K562 (cell line): ENCODE measurements around the gene PTPRF. TPM values are rescaled to one million over a fixed set of nuclear protein-coding genes. Genes with fewer than 3 reads are reported as not detected.

Experiments used
- CBFA2T3 ChIP-seq: fragments of 450-650 bp; IDR thresholded peaks from 2 replicates; pipeline ENCODE4 v1.6.1; 2017
- FUS ChIP-seq: fragments of 200-400 bp; formaldehyde crosslinking; optimal IDR thresholded peaks from 2 replicates; pipeline ENCODE3; 2017; ENCODE audit warnings: low read depth, low read length
- XRCC5 ChIP-seq: fragments of 200-400 bp; formaldehyde crosslinking; IDR thresholded peaks from 2 replicates; pipeline ENCODE4 v1.6.1; 2017; ENCODE audit warnings: low read depth, mild to moderate bottlenecking, low read length
- ZNF224 ChIP-seq: sonication (generic); formaldehyde crosslinking; IDR thresholded peaks from 2 replicates; pipeline ENCODE4 v1.8.0; 2022; ENCODE audit warnings: mild to moderate bottlenecking, missing genetic modification reagents
- polyA plus RNA-seq, 8 experiments: library from polyadenylated mRNA; depleted of rRNA in 4 of 8; stranded (reverse) in 5 of 8; unstranded in 3 of 8; fragments of >200 nt; fragmentation: Nextera tagmentation in 2 of 8; fragmentation: Illumina TruSeq in 1 of 8; extraction: Ambion mirVana in 2 of 8; extraction: Trizol in 1 of 8; gene quantifications; 2 replicates each; pipeline versions ENCODE4 v1.2.1 to v1.2.3, GENCODE V29; 2011 to 2014; ENCODE audit warnings: inconsistent platforms in 1 of 8, missing spikeins in 1 of 8
- total RNA-seq, 7 experiments: library from RNA; depleted of rRNA in 6 of 7; stranded (reverse); fragments of >200 nt in 6 of 7; fragmentation: Illumina TruSeq in 2 of 7; extraction: Trizol in 2 of 7; gene quantifications; 2 replicates each; pipeline versions ENCODE4 v1.2.1 to v1.2.3, GENCODE V29; 2011 to 2021; ENCODE audit warnings: low replicate concordance in 1 of 7
- TF ChIP-seq, protein P1 (sequence below): sonication (generic); formaldehyde crosslinking; IDR thresholded peaks from 2 replicates; pipeline ENCODE4 v1.5.0; 2020; ENCODE audit warnings: missing genetic modification reagents
- TF ChIP-seq, protein P2 (sequence below): fragments of 450-650 bp; IDR thresholded peaks from 2 replicates; pipeline ENCODE4 v1.6.1; 2016; ENCODE audit warnings: mild to moderate bottlenecking, moderate library complexity
- TF ChIP-seq, protein P3 (sequence below): fragments of 250-450 bp; sonication (Bioruptor Pico); IDR thresholded peaks from 2 replicates; pipeline ENCODE4 v1.9.0; 2021; ENCODE audit warnings: mild to moderate bottlenecking, inconsistent platforms

The PTPRF gene
- total and polyA plus RNA-seq, 9 of the 15 experiments (the other 6 are each of a cell fraction or from before 2014, with no cell fraction given): 0.13 to 4.3 (median 1.1) TPM

DNA sequence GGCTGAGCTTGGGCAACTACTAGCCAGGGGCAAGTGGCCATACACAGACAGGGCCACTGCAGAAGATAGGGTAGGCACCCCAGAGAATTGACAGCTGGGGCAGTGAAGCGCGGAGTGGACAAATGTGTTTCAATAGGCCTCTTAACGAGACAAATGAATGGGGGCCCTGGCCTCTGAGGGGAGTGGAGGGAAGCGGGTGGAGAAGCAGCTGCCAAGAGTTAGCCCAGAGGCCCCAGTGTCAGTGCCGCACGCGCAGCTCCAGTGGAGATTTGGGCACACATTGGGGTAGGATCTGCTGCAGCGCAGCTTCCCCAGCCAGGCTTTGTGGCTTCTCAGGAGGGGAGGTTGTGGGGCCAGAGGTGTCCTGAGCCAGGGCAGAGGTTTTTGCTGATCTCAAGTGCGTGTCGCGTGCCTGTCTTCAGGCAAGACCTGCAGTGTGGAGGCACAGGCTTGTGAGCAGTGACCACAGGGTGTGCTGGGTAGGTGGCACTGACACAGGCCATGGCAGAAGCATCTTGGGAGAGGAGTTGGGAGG, 16.9 kb downstream of the PTPRF start (continued):
- TF ChIP-seq, protein P1, sequence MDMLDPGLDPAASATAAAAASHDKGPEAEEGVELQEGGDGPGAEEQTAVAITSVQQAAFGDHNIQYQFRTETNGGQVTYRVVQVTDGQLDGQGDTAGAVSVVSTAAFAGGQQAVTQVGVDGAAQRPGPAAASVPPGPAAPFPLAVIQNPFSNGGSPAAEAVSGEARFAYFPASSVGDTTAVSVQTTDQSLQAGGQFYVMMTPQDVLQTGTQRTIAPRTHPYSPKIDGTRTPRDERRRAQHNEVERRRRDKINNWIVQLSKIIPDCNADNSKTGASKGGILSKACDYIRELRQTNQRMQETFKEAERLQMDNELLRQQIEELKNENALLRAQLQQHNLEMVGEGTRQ (CRISPR knock-in tag): no peak
- no peak for TF ChIP-seq CBFA2T3
- TF ChIP-seq ZNF224 (CRISPR knock-in tag): no peak
- no peak for TF ChIP-seq FUS
- TF ChIP-seq, protein P2, sequence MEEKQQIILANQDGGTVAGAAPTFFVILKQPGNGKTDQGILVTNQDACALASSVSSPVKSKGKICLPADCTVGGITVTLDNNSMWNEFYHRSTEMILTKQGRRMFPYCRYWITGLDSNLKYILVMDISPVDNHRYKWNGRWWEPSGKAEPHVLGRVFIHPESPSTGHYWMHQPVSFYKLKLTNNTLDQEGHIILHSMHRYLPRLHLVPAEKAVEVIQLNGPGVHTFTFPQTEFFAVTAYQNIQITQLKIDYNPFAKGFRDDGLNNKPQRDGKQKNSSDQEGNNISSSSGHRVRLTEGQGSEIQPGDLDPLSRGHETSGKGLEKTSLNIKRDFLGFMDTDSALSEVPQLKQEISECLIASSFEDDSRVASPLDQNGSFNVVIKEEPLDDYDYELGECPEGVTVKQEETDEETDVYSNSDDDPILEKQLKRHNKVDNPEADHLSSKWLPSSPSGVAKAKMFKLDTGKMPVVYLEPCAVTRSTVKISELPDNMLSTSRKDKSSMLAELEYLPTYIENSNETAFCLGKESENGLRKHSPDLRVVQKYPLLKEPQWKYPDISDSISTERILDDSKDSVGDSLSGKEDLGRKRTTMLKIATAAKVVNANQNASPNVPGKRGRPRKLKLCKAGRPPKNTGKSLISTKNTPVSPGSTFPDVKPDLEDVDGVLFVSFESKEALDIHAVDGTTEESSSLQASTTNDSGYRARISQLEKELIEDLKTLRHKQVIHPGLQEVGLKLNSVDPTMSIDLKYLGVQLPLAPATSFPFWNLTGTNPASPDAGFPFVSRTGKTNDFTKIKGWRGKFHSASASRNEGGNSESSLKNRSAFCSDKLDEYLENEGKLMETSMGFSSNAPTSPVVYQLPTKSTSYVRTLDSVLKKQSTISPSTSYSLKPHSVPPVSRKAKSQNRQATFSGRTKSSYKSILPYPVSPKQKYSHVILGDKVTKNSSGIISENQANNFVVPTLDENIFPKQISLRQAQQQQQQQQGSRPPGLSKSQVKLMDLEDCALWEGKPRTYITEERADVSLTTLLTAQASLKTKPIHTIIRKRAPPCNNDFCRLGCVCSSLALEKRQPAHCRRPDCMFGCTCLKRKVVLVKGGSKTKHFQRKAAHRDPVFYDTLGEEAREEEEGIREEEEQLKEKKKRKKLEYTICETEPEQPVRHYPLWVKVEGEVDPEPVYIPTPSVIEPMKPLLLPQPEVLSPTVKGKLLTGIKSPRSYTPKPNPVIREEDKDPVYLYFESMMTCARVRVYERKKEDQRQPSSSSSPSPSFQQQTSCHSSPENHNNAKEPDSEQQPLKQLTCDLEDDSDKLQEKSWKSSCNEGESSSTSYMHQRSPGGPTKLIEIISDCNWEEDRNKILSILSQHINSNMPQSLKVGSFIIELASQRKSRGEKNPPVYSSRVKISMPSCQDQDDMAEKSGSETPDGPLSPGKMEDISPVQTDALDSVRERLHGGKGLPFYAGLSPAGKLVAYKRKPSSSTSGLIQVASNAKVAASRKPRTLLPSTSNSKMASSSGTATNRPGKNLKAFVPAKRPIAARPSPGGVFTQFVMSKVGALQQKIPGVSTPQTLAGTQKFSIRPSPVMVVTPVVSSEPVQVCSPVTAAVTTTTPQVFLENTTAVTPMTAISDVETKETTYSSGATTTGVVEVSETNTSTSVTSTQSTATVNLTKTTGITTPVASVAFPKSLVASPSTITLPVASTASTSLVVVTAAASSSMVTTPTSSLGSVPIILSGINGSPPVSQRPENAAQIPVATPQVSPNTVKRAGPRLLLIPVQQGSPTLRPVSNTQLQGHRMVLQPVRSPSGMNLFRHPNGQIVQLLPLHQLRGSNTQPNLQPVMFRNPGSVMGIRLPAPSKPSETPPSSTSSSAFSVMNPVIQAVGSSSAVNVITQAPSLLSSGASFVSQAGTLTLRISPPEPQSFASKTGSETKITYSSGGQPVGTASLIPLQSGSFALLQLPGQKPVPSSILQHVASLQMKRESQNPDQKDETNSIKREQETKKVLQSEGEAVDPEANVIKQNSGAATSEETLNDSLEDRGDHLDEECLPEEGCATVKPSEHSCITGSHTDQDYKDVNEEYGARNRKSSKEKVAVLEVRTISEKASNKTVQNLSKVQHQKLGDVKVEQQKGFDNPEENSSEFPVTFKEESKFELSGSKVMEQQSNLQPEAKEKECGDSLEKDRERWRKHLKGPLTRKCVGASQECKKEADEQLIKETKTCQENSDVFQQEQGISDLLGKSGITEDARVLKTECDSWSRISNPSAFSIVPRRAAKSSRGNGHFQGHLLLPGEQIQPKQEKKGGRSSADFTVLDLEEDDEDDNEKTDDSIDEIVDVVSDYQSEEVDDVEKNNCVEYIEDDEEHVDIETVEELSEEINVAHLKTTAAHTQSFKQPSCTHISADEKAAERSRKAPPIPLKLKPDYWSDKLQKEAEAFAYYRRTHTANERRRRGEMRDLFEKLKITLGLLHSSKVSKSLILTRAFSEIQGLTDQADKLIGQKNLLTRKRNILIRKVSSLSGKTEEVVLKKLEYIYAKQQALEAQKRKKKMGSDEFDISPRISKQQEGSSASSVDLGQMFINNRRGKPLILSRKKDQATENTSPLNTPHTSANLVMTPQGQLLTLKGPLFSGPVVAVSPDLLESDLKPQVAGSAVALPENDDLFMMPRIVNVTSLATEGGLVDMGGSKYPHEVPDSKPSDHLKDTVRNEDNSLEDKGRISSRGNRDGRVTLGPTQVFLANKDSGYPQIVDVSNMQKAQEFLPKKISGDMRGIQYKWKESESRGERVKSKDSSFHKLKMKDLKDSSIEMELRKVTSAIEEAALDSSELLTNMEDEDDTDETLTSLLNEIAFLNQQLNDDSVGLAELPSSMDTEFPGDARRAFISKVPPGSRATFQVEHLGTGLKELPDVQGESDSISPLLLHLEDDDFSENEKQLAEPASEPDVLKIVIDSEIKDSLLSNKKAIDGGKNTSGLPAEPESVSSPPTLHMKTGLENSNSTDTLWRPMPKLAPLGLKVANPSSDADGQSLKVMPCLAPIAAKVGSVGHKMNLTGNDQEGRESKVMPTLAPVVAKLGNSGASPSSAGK: no peak
- TF ChIP-seq, protein P3, sequence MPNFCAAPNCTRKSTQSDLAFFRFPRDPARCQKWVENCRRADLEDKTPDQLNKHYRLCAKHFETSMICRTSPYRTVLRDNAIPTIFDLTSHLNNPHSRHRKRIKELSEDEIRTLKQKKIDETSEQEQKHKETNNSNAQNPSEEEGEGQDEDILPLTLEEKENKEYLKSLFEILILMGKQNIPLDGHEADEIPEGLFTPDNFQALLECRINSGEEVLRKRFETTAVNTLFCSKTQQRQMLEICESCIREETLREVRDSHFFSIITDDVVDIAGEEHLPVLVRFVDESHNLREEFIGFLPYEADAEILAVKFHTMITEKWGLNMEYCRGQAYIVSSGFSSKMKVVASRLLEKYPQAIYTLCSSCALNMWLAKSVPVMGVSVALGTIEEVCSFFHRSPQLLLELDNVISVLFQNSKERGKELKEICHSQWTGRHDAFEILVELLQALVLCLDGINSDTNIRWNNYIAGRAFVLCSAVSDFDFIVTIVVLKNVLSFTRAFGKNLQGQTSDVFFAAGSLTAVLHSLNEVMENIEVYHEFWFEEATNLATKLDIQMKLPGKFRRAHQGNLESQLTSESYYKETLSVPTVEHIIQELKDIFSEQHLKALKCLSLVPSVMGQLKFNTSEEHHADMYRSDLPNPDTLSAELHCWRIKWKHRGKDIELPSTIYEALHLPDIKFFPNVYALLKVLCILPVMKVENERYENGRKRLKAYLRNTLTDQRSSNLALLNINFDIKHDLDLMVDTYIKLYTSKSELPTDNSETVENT: no peak
- no peak for TF ChIP-seq XRCC5
